Endothelial cell of umbilical vein (primary cell): Measurements from ENCODE around the gene EIF2AK2. TPM values are rescaled to one million over a fixed set of nuclear protein-coding genes. Genes with fewer than 3 reads are reported as not detected.

Experiments used
- BruUV-seq: library from RNA; stranded (reverse); fragments of 400-500 nt; replicated peaks from 2 replicates; lab custom pipeline; 2021; lab: Mats Ljungman, UMichigan
- CTCF ChIA-PET: fragments of 300-600, 350-600 bp; sonication (Branson Sonifier 250); formaldehyde crosslinking; loops from one replicate; lab custom pipeline; 2021; ENCODE audit warnings: antibody characterized with exemption, inconsistent platforms; lab: Charles Lee
- POLR2A ChIA-PET: fragments of 300-600, 350-600 bp; sonication (Branson Sonifier 250); formaldehyde crosslinking; loops from one replicate; lab custom pipeline; 2021; ENCODE audit warnings: antibody characterized with exemption, inconsistent platforms; lab: Charles Lee
- DNase-seq: peaks from one replicate; pipeline ENCODE4 v3.0.0-alpha.2; 2011; ENCODE audit warnings: low read depth, low spot score
- FAIRE-seq: peaks from 2 replicates; lab custom pipeline; 2011; peaks lifted over from hg19 to GRCh38; lab: Jason Lieb, UNC
- H2AFZ ChIP-seq: 2 replicates; pipeline ENCODE4 v1.6.0; 2012; ENCODE audit warnings: low read depth, low read length, control low read depth, inconsistent platforms
- H3K27ac ChIP-seq: 2 replicates; pipeline ENCODE4 v1.5.1; 2011; ENCODE audit warnings: low read depth, mild to moderate bottlenecking, control low read depth, low read length, moderate library complexity; ENCODE audit not compliant: insufficient read depth
- H3K27me3 ChIP-seq, 2 experiments: 2 replicates each; pipeline versions ENCODE4 v1.6.0 to v1.6.1; 2011; ENCODE audit warnings: low read length in 2 of 2, mixed read lengths in 1 of 2; ENCODE audit not compliant: control insufficient read depth in 2 of 2, insufficient read depth in 2 of 2
- H3K36me3 ChIP-seq, 2 experiments: 2 replicates in 1 of 2; 3 replicates in 1 of 2; pipeline ENCODE4 v1.5.1; 2011; ENCODE audit warnings: low read length in 2 of 2, mild to moderate bottlenecking in 1 of 2, moderate library complexity in 1 of 2; ENCODE audit not compliant: control insufficient read depth in 2 of 2, insufficient read depth in 2 of 2; ENCODE audit errors: extremely low read depth in 1 of 2
- H3K4me1 ChIP-seq: 3 replicates; pipeline ENCODE4 v1.5.1; 2011; ENCODE audit warnings: mild to moderate bottlenecking, low read length; ENCODE audit not compliant: control insufficient read depth, insufficient read depth; ENCODE audit errors: extremely low read depth
- H3K4me2 ChIP-seq: 2 replicates; pipeline ENCODE4 v1.6.1; 2011; ENCODE audit warnings: low read length, control low read depth, mixed read lengths; ENCODE audit not compliant: insufficient read depth
- H3K4me3 ChIP-seq, 3 experiments: fragments of 200-600 bp in 1 of 3; sonication (generic), shearing (Covaris generic) in 1 of 3; replicated peaks in 1 of 3; 2 replicates each; pipeline ENCODE4 v1.5.1; 2011 to 2016; ENCODE audit warnings: control low read depth in 3 of 3, low read length in 3 of 3, mild to moderate bottlenecking in 2 of 3, inconsistent platforms in 1 of 3, low read depth in 1 of 3, moderate library complexity in 1 of 3; ENCODE audit not compliant: insufficient read depth in 1 of 3
- H3K79me2 ChIP-seq: 2 replicates; pipeline ENCODE4 v1.6.0; 2012; ENCODE audit warnings: low read length, inconsistent platforms; ENCODE audit not compliant: control insufficient read depth, insufficient read depth
- H3K9ac ChIP-seq: replicated peaks from 2 replicates; pipeline ENCODE3; 2011; ENCODE audit warnings: low read length, control low read depth; ENCODE audit not compliant: insufficient read depth; ENCODE audit errors: extremely low read depth
- H3K9me1 ChIP-seq: replicated peaks from 3 replicates; pipeline ENCODE4 v1.6.0; 2011; ENCODE audit warnings: mild to moderate bottlenecking, low read length; ENCODE audit not compliant: control insufficient read depth, insufficient read depth; ENCODE audit errors: extremely low read depth
- H3K9me3 ChIP-seq: replicated peaks from 2 replicates; pipeline ENCODE4 v1.5.1; 2012; ENCODE audit warnings: low read length, inconsistent platforms; ENCODE audit not compliant: control insufficient read depth, insufficient read depth
- H4K20me1 ChIP-seq: replicated peaks from 2 replicates; pipeline ENCODE3; 2011; ENCODE audit warnings: mild to moderate bottlenecking, low read length; ENCODE audit not compliant: control insufficient read depth, insufficient read depth; ENCODE audit errors: extremely low read depth
- CTCF ChIP-seq, 2 donors: IDR thresholded peaks; 1 replicate in 1 of 2; 2 replicates in 1 of 2; pipeline ENCODE4 v1.5.1; 2011; ENCODE audit warnings: low read length in 2 of 2, mild to moderate bottlenecking in 2 of 2, moderate library complexity in 2 of 2, control low read depth in 1 of 2, inconsistent platforms in 1 of 2, low read depth in 1 of 2; ENCODE audit not compliant: insufficient read depth in 1 of 2; ENCODE audit errors: extremely low read depth in 1 of 2
- FOS ChIP-seq: IDR thresholded peaks from 2 replicates; pipeline ENCODE4 v1.6.1; 2011; ENCODE audit warnings: mild to moderate bottlenecking, low read length, moderate library complexity, borderline replicate concordance; ENCODE audit not compliant: insufficient read depth
- MAX ChIP-seq: IDR thresholded peaks from 2 replicates; pipeline ENCODE4 v1.6.1; 2011; ENCODE audit not compliant: insufficient read depth, insufficient read length
- dilution Hi-C: fragments of 300-500 bp; cut with MboI; formaldehyde crosslinking; loops from one replicate; pipeline ENCODE4 v1.15.0; 2019; ENCODE audit warnings: low sequenced_read_pairs; ENCODE audit not compliant: extremely low pct_ligation_motif_present
- intact Hi-C: fragments of 100-400 bp; cut with micrococcal nuclease; formaldehyde crosslinking; loops from one replicate; pipeline ENCODE4 v1.10.0; 2022
- polyA plus RNA-seq, 4 experiments: library from polyadenylated mRNA; depleted of rRNA in 3 of 4; stranded (reverse) in 3 of 4; unstranded in 1 of 4; fragments of >200 nt; gene quantifications; 2 replicates each; pipeline versions ENCODE4 v1.2.1 to v1.2.3, GENCODE V29; 2011 to 2012; ENCODE audit warnings: missing spikeins in 1 of 4
- total RNA-seq: library from RNA; stranded (reverse); gene quantifications from 2 replicates; pipeline ENCODE4 v1.2.3, GENCODE V29; 2021

Gene EIF2AK2
- total and polyA plus RNA-seq, 2 donors (not counting 3 experiments of a cell fraction or from before 2014, with no cell fraction given), result 8.0 to 41.1 TPM

- Histone ChIP-seq H2AFZ (peak overlapping the region; percentile 49), H3K27me3 (no peaks in the 10 kb centered on the region), H3K36me3 (peaks cover 3% of the 10 kb centered on the region in 2 experiments), H4K20me1 (no peaks in the 10 kb centered on the region), H3K79me2 (peaks cover 11% of the 10 kb centered on the region), H3K9ac (peak overlapping the region; percentile 30), H3K27ac (peak overlapping the region; percentile 1), H3K9me1 (no peaks in the 10 kb centered on the region), H3K4me1 (peaks cover 31% of the 10 kb centered on the region), H3K4me3 (peak overlapping the region; percentile 7 to 99 (median 54)), H3K9me3 (no peaks in the 10 kb centered on the region), H3K4me2 (peak overlapping the region; percentile 83)
- FAIRE-seq, result no peak
- dilution Hi-C loops, result no loop called here
- intact Hi-C loops, result loop anchor here (5.0 kb wide), 1 partner anchor 117 kb away; the partner anchor contains the start of gene STRN
- CTCF ChIA-PET, result no interaction called here
- BruUV-seq, result TSS peak; percentile 63
- DNase-seq, result no peak
- POLR2A ChIA-PET, result no interaction called here
- TF ChIP-seq MAX (no peak), CTCF (IDR thresholded peaks at IDR 0.05; ENCODE audit: extremely low read depth in 1 of 2, insufficient read depth in 1 of 2, low read depth in 1 of 2, low read length in 2 of 2) (no peak), FOS (no peak)
These were observed 72.0 kb downstream of the EIF2AK2 start for GRCh38 chr2:37084797-37085196.
